ENCODE data around the gene TNNC1.

The TNNC1 gene

DNA sequence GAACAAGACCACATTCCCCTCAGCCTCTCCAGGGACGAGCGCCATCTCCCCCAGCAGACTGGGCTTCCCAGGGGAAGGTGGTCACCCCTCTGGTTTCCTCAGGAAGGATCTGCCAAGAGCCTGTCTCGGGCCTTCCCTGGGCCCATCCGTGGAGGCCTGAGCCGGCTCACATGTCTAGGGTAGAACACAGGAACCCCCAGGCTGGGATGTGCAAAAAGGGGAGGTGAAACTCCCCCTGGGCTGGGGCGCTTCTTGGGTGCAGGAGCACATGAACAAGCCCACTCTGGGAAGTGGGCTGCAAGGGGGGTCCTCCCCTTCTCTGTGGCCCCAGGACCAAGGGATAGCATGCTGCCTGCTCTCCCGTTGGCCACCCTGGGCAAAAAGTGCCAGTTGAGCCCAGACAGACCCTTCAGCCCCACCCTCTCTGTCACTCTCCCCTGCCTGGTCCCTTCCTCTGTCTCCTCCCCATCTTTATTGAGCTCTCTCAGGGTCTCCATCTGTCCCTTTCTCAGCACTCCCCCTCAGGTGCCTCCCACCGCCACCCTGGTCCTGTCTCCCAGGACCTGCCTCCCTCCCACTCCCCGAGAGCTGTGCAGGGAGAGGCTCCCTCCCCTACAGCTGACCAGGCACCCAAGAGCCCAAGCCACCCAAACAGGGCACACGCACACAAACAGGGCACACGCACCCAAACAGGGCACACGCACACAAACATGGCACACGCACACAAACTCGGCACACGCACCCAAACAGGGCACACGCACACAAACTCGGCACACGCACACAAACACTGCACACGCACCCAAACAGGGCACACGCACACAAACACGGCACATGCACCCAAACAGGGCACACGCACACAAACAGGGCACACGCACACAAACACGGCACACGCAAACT lies 9.8 kb downstream of the TNNC1 start:
- no peak for DNase-seq (ENCODE audit: low read depth, low spot score)

DNA sequence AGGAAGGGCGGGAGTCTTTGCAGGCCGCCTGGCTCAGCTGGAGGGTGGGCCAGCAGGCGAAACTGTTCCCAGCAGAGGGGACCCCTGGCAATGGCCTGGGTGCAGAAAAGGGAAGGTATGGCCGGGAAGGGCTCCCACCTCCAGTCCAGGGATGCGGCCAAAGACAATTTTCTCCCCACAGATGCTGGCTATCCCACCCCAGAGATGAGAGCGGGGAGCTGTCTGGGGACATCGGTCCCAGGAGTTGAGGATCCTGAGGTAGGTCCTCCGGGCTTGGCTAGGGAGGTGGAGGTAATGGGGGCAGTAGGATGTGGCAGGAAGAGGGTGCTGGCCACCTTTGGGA lies 10.6 kb downstream of the TNNC1 start:
- DNase-seq (ENCODE audit: low read depth, low spot score), result no peak

DNA sequence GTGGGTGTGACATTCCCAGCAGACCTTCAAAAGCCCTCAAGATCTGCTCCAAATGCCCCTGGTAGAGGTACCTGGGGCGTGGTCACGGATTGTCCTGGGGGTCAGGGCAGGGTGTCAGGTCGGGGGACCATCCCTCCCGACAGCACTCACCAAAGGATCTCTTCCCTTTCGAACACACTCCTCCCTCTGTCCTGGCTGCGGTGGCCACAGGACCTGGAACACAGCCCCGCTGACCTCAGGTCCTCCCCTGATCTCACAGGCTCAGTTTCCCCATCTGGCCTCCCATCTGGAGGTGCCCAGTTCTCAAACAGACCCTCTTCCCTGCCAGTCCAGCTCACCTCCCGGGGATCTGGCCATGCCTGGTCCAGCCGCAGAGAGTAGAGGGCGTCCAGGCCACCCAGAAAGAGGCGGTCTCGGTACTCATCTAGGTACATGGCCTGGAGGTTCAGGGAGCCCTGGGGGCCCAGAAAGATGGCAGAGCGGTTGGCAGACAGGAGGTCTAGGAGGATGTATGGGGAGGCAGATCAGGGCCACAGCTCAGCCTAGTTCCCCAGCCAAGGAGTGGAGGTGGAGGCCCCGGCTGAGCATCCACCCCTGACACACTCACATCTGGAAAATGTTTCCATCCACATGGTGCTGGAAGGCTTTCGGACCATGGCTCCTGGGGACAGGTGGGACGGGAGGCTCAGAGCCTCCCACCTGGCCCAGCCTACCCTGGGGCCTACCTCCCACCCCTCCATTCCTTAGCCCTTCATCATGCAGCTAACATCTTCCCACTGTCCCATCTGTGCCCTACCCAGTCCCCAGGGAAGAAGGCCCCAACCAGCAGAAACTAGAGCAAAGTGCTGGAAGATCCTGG lies 11.2 kb downstream of the TNNC1 start:
- no peak for DNase-seq (ENCODE audit: low read depth, low spot score)

DNA sequence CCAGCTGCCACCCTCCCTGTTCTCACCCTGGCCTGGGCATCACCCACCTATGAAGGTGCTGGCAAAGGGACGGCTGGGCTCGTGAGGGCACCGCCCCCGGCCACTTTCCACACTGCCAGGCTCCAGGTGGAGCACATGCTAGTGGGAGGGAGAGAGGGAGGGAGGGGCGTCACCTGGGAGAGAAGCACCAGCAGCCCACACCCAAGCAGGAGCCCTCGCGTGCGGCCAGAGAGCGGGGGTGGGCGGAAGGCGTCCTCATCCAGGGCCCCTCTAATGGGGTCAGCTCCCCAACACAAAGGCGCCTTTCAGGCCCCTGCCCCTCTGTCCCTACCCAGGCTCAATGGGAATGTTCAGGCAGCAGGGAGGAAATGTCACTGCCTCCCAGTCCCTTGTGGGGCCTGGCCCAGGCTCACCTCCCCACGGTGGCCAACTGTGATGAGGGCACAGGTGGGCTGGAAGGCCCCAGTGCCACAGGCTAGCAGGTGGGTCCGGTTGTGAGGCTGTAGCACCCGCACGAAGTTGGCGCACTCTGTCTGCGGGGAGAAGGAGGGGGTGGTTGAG lies 12.0 kb downstream of the TNNC1 start:
- no peak for DNase-seq (ENCODE audit: low read depth, low spot score)

DNA sequence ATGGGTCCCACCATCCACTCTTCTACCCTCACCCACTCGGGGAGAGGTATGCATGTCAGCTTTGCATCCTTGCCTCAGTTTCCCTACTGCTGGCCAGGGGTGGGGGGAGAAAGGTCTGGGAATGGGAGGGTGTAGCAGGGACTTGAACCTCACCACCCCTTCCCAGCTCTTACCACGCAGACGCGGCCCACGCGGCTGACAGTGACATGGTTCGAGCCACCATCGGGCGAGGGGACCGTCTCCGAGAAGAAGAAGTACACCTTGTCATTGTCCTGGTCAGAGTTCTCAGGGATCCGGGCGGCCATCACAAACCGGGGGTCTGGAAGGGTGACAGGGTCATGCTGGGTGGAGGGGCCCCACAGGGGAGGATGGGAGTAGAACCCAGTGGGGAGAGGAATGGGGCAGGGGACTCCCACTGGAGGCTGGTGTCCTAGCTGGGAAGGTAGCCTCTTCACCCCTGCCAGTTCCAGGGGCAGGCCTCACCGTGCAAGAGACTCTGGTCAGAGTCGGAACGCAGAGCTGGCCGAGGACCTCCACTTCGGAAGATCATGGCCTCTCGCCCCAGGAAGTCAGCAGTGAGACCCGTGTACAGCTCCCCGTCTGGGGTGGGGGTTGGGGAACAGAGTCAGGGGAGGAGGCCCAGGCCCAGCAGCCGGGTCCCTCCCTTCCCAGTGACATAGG lies 12.6 kb downstream of the TNNC1 start:
- DNase-seq (ENCODE audit: low read depth, low spot score), result no peak

DNA sequence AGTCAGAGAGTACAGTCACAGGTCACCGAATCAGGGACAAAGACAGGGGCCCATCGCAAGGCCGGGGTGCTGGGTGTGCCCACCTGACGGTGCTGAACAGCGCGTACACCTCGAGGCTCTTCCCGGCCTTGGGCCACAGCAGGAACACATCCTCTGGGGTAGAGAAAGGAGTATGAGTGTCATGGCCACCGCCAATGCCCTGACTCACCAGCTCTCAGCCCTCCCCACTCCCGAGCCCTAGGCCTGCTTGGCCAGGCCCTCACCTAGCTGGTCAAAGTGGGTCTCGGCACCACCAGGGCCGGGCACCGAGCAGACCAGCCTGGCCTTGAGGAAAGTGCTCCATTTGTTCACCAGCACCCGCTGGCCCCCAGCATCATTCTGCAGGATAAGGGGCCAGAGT lies 13.2 kb downstream of the TNNC1 start:
- no peak for DNase-seq (ENCODE audit: low read depth, low spot score)

DNA sequence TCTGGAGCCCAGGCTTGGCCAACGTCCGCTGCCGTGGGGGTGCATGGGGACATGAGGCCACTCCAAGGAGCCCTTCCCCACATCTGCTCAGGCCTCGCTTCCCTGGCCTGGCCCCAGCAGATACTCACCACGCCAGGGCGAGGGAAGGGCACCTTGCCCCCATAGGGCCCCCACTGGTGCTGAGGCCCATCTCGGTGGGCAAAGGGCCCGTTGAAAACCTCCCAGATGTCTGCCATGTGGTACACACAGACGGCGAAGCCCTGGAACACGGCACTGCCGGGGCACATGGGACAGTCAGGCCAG lies 13.6 kb downstream of the TNNC1 start:
- no peak for DNase-seq (ENCODE audit: low read depth, low spot score)

DNA sequence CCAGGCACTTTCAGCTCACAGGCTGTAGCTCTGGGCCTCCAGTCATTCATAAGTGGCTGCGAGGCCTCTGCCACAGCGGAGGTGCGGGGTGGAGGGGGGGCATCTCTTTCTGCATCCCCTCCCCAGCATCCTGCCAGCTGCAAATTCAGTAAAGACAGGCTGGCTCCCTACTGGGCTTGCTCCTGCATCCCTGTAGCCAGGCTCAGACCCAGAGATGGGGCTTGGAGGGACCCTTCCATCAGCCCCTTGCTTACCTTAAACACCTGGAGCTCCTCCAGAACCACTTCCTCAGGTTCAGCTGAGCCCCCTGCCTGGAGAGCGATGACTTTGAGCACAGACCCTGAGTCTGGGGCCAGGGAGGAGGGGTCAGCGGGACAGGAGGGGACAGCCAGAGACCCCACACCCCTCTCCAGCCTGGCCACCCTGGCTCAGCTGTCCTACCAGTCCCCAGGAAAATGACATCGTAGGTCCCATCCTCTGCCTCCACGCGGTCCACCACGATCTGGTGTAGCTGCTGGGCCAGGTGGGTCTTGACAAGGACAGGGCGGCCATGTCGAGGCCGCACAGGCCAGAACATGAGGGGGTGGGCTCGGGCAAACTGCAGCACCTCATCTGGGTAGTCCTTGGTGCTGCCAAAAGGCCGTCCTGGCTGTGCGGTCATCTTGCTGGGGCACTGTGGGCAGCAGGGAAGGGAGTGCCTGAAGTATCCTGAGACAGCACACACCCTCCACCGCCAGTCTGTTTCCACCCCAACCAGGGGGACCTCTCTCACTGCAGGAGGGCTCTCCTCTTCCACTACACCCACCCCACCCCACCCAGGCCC lies 14.2 kb downstream of the TNNC1 start:
- DNase-seq (ENCODE audit: low read depth, low spot score), result no peak

DNA sequence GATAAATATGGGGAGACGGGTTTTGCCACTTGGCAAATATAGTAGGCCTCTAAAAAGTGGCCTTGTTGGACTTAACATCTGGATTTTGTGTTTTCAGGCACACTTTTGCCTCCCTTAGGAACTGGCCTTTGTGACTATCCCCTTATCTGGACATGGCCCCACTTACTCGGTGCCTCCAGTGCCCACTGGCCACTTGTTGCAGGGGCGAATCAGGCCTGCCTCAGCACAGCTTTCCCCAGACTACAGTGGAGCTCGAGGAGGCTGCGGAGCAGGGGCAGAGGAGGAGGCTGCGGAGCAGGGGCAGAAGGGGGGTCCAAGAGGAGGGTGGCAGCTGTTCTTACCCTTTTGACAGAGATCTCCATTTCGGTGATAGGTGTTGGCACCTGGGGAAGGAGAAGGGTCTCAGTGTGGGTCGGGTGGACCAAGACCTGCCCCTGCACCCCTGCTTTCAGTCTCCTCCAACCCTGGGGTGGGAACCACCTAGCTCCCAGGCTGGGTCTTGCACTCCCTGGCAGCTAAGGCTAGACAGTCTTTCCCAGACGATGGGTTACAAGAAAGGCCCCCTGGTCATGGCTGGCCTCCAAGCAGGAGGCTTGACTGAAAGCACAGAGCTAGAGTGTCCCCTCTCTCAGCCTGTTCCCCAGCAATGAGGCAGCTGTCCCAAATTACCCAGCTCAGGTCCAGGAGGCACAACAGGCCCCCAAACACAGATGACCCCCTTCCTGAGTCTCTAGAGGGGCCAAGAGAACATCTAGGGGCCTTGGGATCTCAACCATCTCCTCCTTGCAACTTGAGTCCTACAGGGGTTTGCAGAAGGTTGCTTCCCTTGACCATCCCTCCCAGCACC lies 15.0 kb downstream of the TNNC1 start:
- DNase-seq (ENCODE audit: low read depth, low spot score), result no peak

DNA sequence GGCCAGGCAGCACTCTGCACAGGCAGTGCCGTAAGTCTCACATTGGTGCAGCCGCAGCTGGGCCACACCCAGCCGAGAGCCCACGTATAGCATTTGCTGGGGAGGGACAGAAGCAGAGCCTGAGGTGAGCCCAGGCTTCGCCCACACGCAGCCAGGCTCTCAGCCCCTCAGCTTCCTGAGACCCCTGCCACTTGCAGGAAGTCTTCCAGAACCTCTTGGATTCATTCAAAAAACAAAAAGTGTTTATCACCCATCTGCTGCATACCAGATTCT lies 15.8 kb downstream of the TNNC1 start:
- DNase-seq (ENCODE audit: low read depth, low spot score), result no peak

DNA sequence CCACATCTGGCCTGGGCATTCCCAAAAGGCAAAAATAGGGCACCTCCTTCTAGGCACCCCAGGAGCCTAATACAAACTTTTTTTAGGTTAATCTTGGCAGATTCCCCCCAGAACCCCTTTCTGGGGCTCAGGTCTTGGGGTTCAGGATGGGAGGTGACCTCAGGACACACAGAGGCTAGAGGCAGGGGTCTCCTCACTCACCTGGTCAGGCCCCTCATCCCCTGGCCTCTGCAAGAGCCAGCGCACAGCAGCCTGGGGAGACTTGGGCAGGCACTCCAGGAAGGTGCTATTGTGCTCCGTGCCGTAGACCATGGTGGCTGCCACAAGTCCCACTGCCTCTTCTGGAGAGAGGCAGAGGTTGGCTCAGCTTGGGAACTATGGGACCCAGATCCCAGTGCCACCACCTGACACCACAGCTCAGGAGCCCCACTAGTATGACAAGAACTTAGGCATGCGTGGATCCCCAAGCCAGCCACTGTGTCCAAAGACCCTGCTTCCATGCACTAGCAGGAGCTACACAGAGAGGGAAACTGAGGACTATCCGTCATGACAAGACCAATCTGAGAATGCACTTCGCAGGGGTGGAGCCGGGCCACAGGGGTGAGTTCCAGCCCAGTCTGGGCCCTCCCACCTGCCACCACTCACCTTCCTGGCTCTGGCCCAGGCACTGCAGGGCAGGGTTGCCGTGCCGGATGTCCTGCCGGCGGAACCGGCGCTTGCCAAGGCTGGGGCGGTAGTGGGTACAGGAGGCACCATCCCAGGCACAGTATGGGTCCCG lies 16.3 kb downstream of the TNNC1 start:
- DNase-seq (ENCODE audit: low read depth, low spot score), result no peak

DNA sequence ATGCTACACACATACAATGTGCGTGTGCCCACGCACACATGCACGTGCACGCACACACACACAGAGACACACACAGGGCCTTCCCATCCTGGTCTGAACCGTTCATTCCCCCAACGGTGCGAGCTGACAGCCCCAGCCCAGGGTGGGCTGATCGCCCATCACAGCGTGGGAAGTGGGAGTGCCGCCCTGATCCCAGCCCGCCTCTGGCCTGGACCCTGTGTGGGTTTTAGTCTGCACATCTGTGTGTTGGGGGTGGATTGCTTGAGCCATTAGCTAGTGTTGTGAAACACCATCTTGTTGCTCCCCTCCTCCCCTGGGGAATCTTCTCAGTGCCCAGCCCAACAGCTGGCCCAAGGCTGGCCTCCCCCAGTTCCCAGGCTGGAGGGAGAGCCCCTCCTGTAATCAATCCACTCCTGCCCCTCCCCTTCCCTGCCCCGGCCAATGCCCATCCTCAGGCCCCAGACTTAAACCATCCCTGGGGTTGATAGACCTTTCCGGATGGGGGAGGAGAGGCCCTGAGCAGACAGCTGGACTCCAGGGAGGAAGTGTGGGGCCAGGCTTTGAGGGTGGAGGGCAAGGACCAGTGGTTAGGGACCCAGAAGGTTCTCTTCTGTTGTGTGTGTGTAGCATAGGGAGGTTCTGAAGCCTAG lies 17.2 kb downstream of the TNNC1 start:
- DNase-seq (ENCODE audit: low read depth, low spot score), result no peak

DNA sequence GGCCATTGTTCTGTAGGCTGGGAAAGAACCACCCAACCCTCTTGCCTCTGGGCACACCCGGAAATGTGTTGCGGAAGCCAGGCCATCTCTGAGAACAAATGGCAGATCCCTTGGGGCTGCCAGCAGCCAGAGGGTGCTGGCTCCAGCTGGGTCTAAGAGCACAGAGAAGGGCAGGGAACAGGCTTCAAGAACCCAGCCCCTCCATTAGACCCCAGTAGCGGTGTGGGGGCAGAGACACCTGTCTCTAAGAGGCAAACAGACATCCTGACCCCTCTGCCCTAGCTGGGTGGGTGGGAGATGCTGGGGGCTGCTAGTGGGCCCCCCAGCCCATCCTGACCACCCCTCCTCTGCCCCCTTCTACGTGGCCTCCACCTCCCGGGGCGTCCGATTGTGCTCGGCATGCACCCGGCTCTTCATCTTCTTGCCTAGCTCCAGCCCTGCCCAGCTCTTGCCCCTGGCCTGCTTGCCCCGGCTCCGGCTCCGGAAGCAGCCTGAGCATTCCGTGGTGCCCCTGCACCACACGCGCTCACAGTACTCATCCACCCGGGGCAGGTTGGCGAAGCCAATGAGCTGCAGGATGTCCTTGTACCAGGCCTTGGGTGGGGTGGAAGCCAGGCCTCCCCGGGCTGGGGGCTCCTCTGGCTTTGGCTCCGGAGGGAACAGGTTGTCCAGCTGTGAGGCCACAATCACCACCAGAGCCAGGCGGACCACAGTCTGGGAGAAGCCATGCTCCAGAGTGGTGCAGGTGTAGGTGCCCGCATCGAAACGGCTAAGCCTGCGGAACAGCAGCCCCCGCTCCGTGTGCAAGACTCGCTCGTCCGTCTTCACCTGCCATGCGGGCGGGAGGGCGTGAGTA lies 18.4 kb downstream of the TNNC1 start:
- no peak for DNase-seq (ENCODE audit: low read depth, low spot score)

DNA sequence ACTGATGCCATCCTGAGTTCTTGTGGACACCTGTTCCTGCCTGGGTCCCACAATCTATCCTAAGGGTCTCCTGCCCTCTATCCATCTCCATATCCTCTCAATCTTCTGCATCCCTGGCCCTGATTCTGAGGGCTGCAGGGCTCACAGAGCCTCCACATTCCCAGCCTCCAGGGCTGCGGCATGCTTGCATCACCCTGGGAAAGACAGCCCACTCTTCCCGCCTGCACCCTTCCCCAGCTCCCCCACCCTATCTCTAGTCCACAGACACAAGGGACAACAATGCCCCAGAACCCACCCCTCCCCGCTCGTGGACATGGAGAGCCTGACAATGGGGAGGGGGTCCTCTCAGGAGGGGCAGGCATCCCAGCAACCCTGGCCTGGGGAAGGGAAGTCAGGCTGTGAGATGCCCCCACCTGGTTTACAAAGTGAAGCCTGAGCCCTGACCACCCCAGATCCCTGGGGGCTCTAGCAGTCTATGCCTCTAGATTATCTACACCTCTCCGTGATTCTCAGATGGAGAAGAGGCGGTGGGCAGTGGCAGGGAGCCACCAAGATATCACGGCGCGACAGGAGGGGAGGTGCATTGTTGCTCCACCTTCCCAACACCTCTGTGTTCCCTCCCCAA lies 19.2 kb downstream of the TNNC1 start:
- no peak for DNase-seq (ENCODE audit: low read depth, low spot score)

DNA sequence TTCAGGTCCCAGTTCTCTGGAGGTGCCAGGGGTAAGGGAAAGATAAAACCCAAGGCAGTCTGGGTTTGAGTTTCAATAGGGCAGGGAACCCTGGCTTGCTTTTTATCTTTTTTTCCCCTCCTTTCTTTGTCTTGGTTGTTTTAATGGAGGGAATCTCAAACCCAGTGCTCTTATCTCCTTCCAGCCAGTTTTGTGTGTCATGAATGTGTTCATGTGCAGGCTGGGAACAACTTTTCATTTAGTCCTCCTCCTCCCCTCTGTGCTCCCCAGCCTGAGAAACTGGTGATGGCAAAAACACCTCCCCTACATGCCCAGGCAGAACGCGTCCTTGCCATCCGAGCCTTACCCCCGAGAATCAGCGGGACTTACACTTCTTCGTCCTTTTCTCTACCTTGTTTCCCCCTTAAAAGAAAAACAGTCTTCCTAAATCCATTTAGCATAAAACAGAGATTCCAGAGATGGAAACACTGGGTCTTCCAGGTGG lies 19.8 kb downstream of the TNNC1 start:
- no peak for DNase-seq (ENCODE audit: low read depth, low spot score)

DNA sequence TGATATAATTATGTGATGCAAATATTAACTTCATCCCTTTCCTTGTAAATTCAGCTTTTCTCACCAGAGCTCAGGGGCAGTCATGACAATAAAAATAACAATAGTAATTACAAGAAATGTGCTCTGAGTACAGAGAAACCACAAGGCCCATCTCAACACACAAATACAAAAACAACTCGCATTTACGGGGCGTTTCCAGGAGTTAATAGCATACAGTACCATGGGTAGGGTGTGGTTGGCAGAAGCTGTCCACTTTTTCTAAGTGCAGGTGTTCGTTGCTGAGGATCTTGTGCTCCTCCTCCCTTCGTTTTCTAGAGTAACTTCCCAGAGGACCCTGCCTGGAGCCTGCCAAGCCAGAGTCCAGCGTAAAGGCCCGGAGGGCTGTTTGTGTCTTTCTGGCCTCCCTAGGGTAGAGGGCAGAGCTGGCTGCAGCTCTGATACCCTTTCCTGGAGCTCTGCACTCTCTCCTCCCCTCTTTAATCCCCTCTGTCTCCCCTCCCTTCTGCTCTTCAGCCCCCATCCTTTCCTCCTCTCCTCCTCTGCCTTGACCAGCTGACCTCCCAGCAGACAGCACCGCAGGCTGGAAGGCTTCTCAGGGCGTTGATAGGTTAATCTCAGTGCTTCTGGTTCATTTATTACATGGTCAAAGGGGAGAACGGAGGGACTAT lies 20.4 kb downstream of the TNNC1 start:
- DNase-seq (ENCODE audit: low read depth, low spot score), result no peak

DNA sequence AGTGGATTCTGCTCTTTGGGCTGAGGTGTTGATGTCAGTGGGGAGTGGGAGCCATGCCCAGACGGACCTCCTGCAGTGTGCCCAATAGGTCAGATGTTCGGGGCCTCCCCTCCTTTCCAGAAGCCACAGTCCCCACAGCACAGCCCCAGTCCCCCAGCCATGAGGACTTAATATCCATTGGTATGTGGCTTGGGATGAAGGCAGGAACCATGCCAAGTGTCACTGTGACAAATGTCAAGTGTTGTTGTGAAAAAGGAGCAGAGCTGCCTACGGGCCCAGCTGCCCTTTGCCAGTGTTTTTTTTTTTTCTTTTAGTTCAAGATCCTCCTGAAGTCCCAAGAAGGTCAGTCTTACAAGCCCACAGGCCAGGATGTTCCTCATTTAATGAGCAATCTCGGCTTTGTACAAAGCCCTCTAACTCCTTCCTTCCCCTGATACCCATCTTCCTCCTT lies 21.1 kb downstream of the TNNC1 start:
- no peak for DNase-seq (ENCODE audit: low read depth, low spot score)
